Measurements from ENCODE around the gene TSHZ3.

Gene TSHZ3

GRCh38 chr19:31285744-31286143 lies 63.5 kb downstream of the TSHZ3 start:
- DNase-seq: no peak

- DNase-seq: no peak
These were observed 64.6 kb downstream of the TSHZ3 start for GRCh38 chr19:31284621-31285020.

GRCh38 chr19:31283701-31284100 lies 65.5 kb downstream of the TSHZ3 start:
- no peak for DNase-seq

GRCh38 chr19:31282346-31282745 lies 66.9 kb downstream of the TSHZ3 start:
- no peak for DNase-seq

- DNase-seq: no peak
These were observed 68.8 kb downstream of the TSHZ3 start for GRCh38 chr19:31280287-31281006.

- no peak for DNase-seq
These were observed 69.8 kb downstream of the TSHZ3 start for GRCh38 chr19:31279436-31279765.

- no peak for DNase-seq
These were observed 70.4 kb downstream of the TSHZ3 start for GRCh38 chr19:31278555-31279435.

- no peak for DNase-seq
These were observed 71.7 kb downstream of the TSHZ3 start for GRCh38 chr19:31277516-31277915.

- DNase-seq: no peak
These were observed 72.4 kb downstream of the TSHZ3 start for GRCh38 chr19:31276831-31277230.

- no peak for DNase-seq
These were observed 74.2 kb downstream of the TSHZ3 start for GRCh38 chr19:31275068-31275334.

- no peak for DNase-seq
These were observed 74.8 kb downstream of the TSHZ3 start for GRCh38 chr19:31274251-31275067.

- no peak for DNase-seq
These were observed 76.6 kb downstream of the TSHZ3 start for GRCh38 chr19:31272583-31273106.

GRCh38 chr19:31271306-31271911 lies 77.8 kb downstream of the TSHZ3 start:
- no peak for DNase-seq

- DNase-seq: no peak
These were observed 78.3 kb downstream of the TSHZ3 start for GRCh38 chr19:31270897-31271296.

GRCh38 chr19:31269425-31270127 lies 79.7 kb downstream of the TSHZ3 start:
- DNase-seq: no peak

- DNase-seq: no peak
These were observed 80.4 kb downstream of the TSHZ3 start for GRCh38 chr19:31268751-31269383.

- DNase-seq: no peak
These were observed 82.5 kb downstream of the TSHZ3 start for GRCh38 chr19:31266731-31267130.

GRCh38 chr19:31266196-31266595 lies 83.0 kb downstream of the TSHZ3 start:
- no peak for DNase-seq

- DNase-seq: no peak
These were observed 85.0 kb downstream of the TSHZ3 start for GRCh38 chr19:31264041-31264778.

GRCh38 chr19:31263328-31263727 lies 85.9 kb downstream of the TSHZ3 start:
- DNase-seq: no peak

GRCh38 chr19:31262725-31263191 lies 86.5 kb downstream of the TSHZ3 start:
- DNase-seq: no peak
